ENCODE data around the gene RPA3.

The RPA3 gene

DNA sequence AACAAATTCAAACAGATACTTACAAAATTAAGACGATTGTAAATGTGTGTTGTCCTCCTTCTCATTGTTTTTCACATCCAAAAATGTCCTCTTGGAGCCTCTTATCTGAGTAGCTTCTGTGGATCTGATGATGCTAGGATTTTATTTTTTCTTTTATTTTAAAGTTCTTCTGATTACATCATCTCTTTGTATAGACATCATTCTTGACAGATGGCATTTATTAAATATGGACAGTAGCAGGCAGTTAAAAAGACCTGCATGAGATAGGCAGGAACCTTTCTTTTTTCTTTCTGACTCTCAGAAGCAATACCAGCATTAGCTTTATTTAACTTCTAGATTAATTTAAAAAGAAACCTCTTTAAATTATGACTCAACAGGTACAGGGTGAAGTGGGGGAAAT is at the start of gene RPA3:
RPA3 (minus strand) TSS at position 116 of the 400 bp plus-strand sequence. CDS start 78,189 bp downstream, outside the sequence.
- DNase-seq: no peak

DNA sequence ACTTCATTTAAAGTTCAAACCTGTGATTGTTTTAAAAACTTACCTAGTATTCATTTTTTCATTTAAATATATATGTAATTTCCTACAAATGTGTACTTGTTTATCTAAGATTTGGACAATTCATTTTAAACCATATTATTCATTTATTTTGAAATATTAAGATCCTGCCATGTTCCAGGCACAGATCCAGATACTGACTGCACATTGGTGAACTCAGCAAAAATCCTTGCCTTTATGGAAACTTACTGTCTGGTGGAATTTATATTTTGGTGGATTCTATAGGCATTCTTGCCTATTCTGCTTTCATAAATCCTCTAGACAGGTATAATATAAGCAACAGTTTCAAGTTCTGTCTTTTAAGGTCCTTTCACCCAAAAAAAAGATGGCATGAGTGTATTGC is 48.3 kb upstream of the RPA3 start:
- DNase-seq: no peak

DNA sequence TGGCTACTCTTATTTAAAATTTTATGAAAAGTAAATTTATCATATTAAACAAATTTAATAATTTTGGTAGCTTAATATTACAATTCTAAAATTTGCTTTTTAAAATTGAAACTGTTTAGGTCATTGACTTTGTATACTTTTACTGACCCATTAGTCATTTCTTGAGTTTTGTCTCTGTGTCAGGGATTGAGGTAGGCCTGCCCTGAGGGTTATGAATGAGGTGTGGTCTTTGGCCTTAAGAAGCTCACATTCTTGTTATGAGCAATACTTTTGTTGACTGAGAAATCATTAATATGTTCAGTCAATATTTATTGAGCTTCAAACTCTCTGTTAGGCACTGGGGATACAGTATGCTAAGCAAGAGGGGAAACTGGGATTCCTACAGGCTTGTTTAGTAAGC is 47.0 kb upstream of the RPA3 start:
- DNase-seq: no peak

DNA sequence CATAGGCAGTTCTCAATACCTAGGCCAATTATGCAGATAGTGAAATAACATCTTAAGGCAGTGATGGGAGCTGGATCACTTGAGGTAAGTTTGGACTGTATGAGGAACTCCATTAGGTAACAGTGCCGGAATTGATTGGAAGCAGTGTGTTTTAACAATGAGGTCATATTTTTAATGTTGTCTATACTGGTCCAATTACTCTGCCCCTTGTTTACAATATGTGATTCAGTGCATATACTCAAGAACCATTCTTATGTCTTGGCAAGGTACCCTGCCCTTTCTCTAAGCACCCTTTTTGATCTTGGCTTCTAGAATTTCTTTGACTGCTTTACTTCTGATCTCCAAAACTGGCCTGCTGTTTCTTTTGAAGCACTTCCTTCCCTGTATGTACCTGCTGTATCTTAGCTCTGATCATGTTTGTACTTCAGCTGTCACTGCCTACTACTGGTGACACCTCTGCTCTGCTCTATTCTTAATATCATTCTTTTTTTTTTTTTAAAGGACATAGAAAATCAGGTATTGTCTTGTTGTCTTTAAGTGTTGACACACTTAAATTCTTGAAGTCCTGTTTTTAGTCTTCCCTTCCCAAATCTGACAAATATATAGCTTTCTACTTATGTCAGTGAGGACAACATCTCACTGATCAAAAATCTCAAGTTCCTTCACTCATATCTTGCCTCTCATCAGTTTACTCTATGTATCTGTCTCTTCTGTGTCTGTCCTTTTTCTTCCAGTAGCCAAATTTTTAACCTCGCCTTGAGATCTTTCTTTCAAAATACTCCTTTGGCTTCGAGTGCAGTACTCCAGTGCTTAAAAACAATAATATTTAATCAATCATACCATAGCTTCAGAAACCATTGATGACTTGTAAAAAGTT is 46.4 kb upstream of the RPA3 start:
- DNase-seq: no peak

DNA sequence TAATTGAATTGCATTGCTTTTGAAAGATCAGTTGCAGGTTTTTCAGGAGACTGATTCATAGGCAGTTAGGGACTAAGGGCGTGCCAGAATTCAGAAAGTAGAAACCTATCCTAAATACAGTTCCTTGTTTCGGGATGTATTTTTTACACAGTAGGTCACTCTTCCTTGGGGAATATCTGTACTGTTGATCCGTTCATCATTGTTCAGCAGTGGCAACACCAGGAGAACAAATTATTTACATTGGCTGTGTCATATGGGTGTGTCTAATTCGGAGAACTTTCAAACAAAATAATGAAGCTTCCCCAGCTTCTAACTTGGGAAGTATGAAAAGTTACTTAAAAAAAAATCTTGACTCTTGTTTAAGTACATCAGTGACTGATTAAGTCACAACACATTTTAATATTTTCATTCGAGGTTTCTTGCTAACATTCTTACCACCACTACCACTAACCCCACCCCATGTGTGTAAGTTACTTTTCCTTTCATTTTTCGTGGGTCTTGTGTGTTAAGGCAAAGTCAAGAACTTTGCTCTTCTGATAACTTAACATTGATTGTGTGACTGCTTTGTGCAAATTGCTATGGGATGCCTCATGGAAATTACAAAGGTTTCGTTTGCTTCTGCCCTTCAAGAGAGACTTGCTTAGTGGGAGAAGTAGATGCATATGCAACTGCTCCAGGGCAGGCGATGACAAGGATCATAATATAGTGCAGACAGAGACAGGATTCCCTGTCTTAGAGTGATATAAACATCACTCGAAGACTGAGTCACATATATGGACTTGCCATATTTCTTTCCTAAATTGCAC is 43.8 kb upstream of the RPA3 start:
- DNase-seq: peak; percentile 39

DNA sequence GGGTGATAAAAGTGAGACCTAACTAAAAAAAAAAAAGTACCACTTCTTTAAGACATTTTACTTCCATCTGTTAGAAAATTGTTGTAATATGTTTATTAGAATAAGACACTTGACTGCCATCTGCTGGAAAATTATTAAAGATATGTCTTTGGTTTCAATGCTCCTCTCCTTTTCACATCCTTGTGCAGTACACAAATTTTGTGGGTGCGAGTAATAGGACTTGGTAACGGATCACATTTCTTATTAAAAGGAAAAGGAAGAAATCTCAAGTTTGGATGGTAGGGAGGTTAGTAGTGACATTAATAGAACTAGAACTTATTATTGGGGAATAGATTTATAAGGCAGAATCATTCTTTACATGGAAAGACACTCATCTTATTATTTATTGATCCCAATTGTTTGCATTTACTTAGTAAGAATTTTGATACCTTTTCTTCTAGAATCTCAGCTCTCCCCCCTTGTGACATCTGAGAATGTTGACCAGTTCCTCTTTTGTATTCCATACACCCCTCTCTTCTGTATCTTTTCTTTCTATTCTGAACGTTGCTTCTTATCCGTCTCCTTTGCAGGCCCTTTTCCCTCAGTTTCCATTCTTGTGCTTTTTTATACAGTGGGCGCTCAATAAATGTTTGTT is 43.0 kb upstream of the RPA3 start:
- peak; percentile 56 for DNase-seq

DNA sequence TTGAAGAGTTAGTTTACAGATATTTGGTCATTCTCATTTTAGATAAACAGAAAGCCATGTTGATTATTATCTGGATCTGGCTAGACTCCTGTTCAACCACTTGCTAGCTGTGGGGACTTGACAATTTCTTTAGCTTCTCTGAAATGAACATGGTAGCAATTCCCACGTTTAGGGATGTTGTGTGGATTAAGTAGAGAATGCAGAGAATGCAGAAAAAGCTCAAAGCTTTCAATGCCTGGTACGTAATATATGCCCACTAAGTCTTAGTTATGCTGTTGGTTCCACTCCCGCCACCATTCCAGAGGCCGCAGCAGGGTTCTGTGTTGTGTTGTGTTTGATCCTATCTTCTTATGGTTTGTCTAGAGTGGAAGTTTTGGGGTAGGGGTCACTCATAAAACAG is 39.2 kb upstream of the RPA3 start:
- no peak for DNase-seq

DNA sequence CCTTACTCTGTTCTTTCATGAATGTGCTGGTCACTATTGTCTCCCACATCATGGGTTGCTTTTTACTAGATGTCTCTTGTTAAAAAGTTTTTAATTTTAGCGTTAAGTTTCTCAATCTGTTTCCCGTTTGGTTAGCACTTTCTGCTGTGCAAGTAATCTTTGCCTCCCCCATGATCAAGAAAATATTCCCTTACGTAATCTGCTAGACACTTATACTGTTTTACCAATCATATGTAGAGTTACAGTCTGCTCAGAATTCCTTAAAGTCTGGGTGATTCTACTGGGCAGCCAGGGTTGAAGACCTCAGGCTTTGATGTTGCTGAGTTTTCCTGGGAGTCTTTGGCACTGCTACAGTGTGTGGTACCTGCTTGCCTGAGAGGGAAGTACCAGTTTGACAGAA is 38.2 kb upstream of the RPA3 start:
- DNase-seq: no peak

DNA sequence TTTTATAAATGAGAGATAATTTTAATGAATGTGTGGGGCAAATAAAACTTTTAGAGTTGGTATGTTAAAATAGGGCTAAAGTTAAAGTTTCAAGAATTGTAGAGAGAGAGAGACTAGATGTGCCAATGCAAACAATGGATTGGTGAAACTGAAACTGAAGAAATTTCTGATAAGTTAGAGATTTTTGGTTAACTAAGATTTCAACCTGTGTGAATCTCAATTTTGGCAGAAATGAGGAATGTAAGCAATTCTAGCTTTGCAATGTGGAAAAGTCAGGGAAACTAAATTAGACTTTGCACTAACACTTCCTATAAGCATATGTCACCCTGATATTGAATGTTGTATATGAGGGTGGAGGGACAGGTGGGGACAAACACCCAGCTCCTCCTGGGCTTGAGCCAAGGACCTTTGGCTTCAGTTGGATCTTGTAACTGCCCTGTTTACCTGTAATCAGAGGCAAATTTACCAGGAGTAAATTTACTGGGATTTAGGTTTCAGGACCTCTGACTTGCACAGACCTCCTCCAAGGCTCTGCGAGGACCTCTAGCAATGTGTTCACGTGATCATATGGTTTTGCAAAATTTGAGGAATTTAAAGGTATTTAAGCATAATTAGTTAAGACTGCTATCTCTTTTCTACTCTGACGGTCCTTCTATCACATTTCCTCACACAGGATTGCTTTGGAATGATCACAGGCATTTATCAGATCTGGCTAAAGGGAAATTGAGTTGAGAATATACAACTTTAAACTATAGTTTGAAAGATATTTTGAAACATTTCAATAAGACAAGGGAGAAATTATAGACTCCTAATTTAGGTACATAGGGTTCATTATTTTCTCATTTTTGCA is 33.1 kb upstream of the RPA3 start:
- no peak for DNase-seq

DNA sequence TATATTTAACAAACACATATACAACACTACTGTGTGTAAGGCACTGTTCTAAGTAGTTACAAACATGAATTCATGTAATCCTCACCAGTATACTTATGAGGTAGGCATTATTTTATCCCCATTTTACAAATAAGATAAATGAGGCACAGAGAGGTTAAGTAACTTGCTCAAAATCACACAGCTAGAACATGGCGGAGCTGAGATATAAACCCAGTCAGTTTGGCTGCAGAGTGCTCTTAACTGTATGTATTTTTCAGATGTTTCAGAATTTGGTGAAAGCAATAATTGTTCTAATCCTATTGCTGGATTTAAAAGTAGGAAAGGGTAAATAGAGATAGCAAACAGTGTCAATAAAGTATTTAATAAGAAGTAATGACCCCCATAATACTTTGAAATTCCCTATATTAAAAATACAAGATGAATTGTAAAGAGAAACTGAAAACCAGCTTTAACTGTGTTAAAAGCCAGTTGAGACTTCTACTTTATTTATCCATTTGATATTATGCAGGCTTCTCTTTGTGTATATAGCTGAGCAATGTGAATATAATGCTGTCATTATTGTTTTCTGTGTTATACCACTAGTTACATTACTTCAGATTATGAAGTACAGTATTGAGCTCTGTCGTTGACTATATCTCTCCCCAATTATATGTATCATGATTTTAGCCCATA is 32.3 kb upstream of the RPA3 start:
- DNase-seq: no peak

DNA sequence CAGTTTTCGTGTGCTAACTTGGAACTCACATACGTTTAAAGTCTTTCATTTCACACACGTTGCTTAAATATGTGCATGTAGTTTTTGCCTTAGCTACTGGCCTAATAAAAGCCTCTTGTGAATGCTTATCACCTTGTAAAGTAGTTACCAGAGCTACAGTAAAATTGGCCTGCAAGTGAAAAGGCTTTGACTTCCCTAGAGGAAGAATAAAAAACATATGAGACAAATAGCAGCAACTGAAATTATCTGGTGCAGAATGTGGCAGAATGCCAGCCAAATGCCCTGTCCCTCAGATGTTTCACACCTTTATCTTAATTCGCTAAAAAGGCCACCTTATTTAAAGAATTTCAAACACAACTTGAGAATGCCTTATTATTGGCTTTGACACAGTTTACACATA is 28.1 kb upstream of the RPA3 start:
- no peak for DNase-seq

DNA sequence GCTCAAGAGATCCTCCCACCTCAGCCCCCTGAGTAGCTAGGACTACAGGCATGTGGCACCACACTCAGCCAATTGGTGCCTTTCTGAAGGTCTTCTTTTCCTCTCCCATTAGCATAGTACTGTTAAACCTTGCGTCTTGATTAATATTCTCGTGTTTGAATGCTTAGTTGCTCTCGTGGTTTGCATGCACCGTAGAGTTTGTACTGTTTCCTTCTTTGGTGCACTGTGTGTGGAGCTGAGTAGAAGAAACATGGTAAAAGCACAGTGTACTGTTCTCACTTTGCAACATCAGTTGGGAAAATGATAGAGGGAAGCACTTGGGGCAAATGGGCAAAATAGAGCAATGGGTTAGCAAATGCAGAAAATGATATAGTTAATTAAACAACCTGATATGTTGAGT is 27.6 kb upstream of the RPA3 start:
- DNase-seq: no peak

DNA sequence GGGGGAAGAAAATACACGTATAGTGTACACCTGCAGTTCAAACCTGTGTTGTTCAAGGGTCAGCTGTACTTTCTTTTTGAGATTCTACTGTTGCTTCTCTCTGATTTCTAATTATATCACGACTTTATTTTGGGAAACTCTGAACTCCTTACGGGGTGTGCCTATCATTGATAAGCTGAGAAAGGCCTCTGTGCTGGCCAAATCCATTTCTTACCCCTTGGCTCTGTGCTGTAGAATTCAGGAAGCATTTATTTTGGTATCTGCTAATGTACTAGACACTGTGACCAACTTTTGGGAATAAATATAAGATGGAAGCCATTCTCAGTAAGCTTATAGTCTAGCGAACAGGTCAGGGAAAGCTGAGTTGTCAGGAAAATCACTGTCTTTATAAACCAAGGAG is 26.9 kb upstream of the RPA3 start:
- no peak for DNase-seq

DNA sequence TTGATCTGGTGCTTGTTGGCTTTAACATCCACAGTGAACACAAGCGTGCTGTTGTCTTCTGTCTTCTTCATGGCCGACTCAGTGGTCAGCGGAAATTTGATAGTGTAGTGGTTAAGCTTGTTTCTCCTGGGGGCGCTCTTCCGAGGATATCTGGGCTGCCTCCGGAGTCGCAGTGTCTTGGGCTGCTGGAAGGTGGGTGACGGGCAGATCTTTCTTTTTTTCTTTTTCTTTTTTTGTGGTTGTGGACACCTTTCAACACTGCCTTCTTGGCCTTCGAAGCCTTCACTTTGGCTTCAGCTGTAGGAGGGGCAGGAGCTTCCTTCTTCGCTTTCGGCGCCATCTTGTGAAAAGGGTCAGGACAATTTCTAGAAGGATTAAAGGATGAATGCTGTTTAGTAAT is 23.8 kb upstream of the RPA3 start:
- DNase-seq: no peak

DNA sequence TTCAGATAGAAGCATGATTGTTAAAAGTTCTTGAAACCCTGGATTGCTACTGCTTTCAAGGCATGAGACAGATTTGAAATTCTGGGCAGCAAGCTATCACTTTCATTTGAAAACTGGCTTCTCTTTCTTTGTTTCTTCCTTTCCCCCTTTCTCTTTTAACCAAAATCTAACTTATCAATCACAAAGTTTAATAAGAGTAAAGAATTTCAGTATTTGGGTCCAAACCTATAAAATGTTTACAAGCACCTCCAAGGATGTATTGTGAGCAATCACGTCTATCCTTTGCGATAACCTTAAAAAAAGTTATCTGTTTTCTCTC is 21.6 kb upstream of the RPA3 start:
- no peak for DNase-seq

DNA sequence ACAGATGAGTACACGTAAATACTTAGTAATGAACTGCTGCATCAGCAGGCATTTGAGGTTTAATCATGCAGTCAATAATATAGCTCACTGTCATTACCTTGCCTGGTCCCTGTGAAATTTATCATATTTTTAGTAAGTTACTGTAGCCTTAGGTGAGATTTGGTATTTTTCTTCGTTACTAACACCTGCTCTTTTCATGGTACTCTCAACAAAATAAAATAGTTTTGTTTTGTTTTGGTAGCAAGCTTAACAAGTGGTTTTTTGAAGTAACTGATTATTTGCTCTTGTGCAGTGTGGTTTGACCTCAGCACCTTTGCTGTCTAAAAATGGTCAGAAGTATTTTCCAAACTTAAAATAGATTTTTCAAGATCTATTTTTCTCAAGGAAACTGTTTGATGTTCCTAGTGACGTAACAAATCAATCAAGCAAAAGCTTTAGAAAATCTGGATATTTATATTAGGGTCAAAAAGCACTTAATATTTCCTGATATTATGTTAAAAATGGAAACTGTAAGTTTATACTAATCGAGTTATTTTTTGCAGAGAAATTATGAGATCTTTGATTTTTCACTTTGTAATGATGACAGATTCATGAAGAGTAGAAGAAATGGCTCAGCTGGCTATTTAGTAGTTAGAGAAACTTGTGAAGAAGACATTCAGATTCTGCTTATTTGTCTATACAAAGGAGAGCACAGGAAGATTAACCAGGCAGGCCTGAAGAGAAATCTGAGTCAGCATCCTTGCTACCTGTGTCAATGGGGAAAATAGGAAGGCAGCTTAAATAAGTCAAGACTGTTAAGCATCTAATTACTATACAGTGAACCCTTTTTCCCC is 21.0 kb upstream of the RPA3 start:
- DNase-seq: no peak

DNA sequence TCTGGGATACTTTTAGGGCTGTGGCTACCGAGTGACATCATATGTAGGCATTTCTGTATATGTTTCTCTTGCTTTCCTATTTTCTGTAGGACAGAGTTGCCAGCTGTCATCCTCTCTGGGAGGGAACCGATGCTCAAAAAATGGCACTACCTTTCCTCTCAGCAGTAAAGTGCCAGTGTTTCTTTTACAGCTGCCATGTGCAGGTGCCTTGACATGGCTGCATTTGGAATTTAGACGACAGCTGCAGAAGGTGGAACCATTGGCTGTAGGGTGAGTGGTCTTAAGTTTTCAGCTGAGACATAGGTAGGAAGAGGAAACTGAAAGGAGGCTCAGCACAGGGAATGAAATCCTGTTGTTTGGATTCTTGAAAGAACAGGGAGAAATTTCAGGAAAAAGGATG is 20.2 kb upstream of the RPA3 start:
- DNase-seq: no peak

DNA sequence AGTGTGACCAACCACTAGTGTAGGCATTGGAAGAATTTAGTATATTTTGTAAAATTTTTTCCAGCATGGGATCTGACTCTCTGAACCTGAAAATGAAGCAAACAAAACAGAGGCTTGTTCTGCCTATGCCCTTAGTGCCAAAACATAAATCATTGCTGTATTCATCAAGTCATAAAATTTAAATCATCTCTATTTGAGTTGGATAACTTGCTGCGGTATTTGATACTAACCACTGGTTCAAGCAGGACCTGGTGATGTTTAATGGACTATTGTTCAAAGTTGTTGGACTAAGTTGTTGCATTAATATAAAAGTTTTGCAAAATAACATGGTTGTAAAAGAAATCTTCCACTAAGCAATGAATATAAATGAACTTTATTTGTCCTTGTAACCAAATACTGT is 19.8 kb upstream of the RPA3 start:
- DNase-seq: no peak

DNA sequence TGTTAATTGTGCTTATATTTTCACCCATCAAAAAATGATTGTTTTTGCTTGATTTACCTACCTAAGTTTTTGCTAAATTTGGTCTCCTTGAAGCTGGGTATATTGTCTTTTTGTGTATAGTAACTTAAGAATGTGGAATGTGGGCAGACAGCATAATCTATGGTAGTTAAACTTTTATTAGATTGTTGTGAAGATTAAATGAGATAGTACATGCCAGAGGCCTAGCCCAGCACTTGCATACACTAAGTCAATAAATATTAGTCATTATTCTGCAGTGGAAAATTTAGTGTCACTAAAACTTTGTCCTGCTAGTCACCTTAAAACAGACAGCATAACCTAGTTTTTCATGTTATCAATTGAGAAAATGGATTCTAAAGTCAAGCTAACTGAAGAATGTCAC is 19.3 kb upstream of the RPA3 start:
- no peak for DNase-seq

DNA sequence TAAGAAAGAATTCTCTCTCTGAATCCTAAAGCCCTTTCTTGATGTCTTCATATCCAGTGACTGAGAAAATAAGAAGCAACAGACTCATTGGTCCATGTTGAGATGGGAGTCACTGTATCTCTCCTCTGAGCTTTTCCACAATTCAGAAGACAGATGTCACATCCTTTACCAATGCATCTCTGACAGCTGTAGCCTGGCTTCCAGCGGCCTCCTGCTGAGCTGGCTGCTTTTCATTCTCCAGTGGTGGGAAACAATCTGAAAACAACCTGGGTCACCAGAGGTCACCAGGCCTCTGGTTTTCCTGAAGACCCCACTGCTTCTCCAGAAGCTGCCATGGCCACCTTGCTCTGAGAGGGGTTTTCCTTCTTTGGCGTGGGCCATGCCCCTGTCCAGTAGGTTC is 18.3 kb upstream of the RPA3 start:
- DNase-seq: no peak

DNA sequence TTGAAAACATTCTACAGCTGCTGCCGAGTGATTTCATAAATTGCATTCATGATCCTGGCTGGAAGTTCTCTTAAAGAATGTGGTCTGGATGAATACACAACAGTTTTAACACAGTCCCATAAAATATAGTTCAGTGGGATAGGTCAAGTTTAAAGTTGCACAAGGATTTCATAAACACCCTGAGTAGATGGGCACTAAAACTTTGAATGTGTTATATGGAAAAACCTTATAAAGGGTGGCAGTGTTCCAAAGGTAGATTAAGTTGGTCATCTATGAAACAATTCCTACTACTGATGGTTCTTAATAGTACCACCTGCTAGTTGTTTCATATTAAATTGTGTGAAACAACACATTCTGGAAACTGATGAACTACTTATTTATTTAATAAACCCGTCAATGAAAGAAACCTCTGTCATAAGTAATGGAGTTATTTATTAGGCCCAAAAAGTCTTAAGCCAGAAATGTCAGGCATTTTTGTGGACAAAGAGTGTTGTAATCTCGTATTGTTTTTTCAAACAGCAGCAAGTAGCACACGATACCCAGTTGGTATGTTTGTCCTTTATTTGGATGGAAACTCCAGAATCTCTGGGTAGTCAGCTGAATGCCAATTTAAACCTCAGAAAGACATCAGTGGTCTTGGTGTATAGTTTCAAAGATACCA is 14.3 kb upstream of the RPA3 start:
- no peak for DNase-seq

All from NCI-H226 (cell line).